ENCODE results near the gene VAV1.
A peak's percentile ranks its signal among the peaks of the same experiment; 100 is the strongest.
"Not testable (repeated sequence)": the region's sequence is repeated elsewhere in the genome, so short reads cannot be mapped to it uniquely, and the experiment has no call there.

Gene VAV1

DNA sequence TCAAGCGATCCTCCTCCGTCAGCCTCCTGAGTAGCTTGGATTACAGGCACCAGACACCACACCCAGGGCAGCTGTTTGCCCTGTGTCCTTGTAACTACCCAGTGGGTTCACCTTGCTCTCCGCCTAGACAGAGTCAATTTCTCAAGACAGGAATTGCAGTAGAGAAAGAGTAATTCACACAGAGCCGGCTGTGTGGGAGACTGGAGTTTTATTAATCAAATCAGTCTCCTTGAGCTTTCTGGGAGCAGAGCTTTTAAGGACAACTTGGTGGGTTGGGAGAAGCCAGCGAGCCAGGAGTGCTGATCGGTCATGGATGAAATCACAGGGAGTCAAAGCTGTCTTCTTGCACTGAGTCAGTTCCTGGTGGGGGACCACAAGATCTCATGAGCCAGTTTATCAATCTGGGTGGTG, 94.2 kb downstream of the VAV1 start:
- Histone ChIP-seq H3K9ac (ENCODE audit: low read length) (no peak overlapping the region), H3K4me3 (ENCODE audit: low read length) (no peak overlapping the region)
- DNase-seq (ENCODE audit: low read depth), result no peak

DNA sequence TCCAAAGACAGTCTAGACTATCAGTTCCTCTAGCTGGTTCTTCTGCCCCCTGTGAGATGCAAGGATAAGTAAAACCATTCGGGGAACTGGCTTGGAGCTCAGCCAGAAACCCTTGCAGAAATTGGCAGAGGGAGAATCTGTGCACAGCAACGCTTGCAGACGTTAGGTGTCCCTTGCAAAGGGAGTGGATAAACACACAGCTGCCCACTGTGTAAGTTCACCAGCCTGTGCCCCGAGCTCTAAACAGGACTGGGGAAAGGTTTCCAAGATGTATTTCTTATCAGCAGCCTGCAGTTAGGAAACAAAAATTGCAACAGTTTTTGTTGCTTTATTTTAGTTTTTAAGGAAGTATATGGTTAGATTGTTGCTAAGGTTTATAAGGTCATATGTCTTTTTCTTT, 95.8 kb downstream of the VAV1 start:
- H3K9ac ChIP-seq (ENCODE audit: low read length), result no peak overlapping the region
- no peaks in the 10 kb centered on the region for H3K36me3 ChIP-seq (ENCODE audit: control insufficient read depth, insufficient read depth, low read length, severe bottlenecking)
- H3K9me3 ChIP-seq (ENCODE audit: control insufficient read depth, low read length), result no peaks in the 10 kb centered on the region
- peak; percentile 3 for DNase-seq (ENCODE audit: low read depth)
- H3K4me1 ChIP-seq (ENCODE audit: control insufficient read depth, insufficient read depth, low read length), result peaks cover 8% of the 10 kb centered on the region
- H3K4me3 ChIP-seq (ENCODE audit: low read length), result no peak overlapping the region
- H3K27me3 ChIP-seq (replicated peaks; ENCODE audit: control insufficient read depth, insufficient read depth, low read length), result peaks cover 6% of the 10 kb centered on the region

More for the DNA sequence above, 94.2 kb downstream of the VAV1 start:
- Histone ChIP-seq H3K36me3 (ENCODE audit: control insufficient read depth, insufficient read depth, low read length, severe bottlenecking) (no peaks in the 10 kb centered on the region), H3K27me3 (replicated peaks; ENCODE audit: control insufficient read depth, insufficient read depth, low read length) (peaks cover 6% of the 10 kb centered on the region), H3K4me1 (ENCODE audit: control insufficient read depth, insufficient read depth, low read length) (peaks cover 8% of the 10 kb centered on the region), H3K9me3 (ENCODE audit: control insufficient read depth, low read length) (no peaks in the 10 kb centered on the region)

DNA sequence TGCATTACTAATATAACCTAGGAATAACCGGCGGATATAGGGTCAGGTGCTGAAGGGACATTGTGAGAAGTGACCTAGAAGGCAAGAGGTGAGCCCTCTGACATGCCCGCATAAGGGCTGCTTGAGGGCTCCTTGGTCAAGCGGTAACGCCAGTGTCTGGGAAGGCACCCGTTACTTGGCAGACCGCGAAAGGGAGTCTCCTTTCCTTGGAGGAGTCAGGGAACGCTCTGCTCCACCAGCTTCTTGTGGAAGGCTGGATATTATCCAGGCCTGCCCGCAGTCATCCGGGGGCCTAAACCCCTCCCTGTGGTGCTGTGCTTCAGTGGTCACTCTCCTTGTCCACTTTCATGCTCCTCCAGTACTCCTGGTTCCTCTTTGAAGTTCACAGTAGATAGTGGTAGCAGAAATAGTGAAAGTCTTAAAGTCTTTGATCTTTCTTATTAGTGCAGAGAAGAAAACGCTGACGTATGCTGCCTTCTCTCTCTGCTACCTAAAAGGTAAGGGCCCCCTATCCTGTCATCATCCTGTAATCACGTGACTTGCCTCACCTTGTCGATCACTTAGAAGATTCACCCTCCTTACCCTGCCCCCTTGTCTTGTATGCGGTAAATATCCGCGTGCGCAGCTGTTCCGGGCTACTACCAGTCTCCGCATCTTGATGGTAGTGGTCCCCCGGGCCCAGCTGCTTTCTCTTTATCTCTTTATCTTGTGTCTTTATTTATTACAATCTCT, 96.8 kb downstream of the VAV1 start:
- H3K36me3 ChIP-seq (ENCODE audit: control insufficient read depth, insufficient read depth, low read length, severe bottlenecking); DNase-seq (ENCODE audit: low read depth); H3K9ac ChIP-seq (ENCODE audit: low read length); H3K27me3 ChIP-seq (replicated peaks; ENCODE audit: control insufficient read depth, insufficient read depth, low read length); H3K4me3 ChIP-seq (ENCODE audit: low read length); H3K4me1 ChIP-seq (ENCODE audit: control insufficient read depth, insufficient read depth, low read length); H3K9me3 ChIP-seq (ENCODE audit: control insufficient read depth, low read length): not testable (repeated sequence)

- Histone ChIP-seq H3K9ac (ENCODE audit: low read length) (no peak overlapping the region), H3K4me3 (ENCODE audit: low read length) (no peak overlapping the region), H3K27me3 (replicated peaks; ENCODE audit: control insufficient read depth, insufficient read depth, low read length) (peaks cover 14% of the 10 kb centered on the region), H3K9me3 (ENCODE audit: control insufficient read depth, low read length) (peaks cover under 1% of the 10 kb centered on the region), H3K4me1 (ENCODE audit: control insufficient read depth, insufficient read depth, low read length) (no peaks in the 10 kb centered on the region), H3K36me3 (ENCODE audit: control insufficient read depth, insufficient read depth, low read length, severe bottlenecking) (no peaks in the 10 kb centered on the region)
- no peak for DNase-seq (ENCODE audit: low read depth)
These were observed 101.4 kb downstream of the VAV1 start for GRCh38 chr19:6873708-6874431.

DNA sequence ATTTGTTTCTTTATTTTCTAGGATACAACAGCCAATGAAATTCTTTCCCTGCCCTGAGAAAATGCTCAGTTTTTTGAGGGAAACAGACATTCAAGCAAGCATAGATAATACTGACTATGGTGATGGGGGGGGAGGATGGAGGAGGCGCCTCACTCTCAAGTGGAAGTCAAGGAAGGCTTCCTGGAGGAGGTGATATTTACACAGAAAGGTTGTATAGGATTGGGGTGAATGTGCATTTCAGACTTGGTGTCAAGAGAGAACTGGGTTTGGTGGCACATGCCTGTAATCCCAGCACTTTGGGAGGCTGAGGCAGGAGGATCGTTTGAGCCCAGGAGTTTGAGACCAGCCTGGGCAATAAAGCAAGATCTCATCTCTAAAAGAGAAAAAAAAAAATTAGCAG, 102.7 kb downstream of the VAV1 start:
- Histone ChIP-seq H3K9ac (ENCODE audit: low read length) (no peak overlapping the region), H3K4me1 (ENCODE audit: control insufficient read depth, insufficient read depth, low read length) (no peaks in the 10 kb centered on the region), H3K36me3 (ENCODE audit: control insufficient read depth, insufficient read depth, low read length, severe bottlenecking) (no peaks in the 10 kb centered on the region), H3K9me3 (ENCODE audit: control insufficient read depth, low read length) (peaks cover 8% of the 10 kb centered on the region), H3K27me3 (replicated peaks; ENCODE audit: control insufficient read depth, insufficient read depth, low read length) (peaks cover 14% of the 10 kb centered on the region), H3K4me3 (ENCODE audit: low read length) (no peak overlapping the region)
- no peak for DNase-seq (ENCODE audit: low read depth)

DNA sequence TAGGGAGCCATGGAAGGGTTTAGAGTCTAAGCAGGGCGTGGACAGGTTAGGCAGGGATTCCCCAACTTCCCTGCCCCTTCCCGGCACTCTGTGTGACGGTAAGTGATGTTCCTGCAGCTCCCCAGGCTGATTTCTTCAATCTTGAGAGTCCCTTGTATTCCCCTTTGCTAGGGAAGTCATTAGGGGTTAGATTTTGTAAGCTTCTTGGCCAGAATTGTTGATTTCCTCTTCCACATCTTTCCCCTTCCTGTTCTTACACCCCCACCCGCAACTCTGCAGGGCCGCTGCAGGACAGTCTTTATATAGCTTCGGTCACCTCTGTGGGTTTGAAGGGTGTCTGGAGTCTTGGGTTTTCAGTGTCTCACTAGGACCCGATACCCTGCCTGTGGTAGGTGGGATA, 104.2 kb downstream of the VAV1 start:
- H3K9ac ChIP-seq (ENCODE audit: low read length), result no peak overlapping the region
- DNase-seq (ENCODE audit: low read depth), result no peak
- peaks cover 14% of the 10 kb centered on the region for H3K27me3 ChIP-seq (replicated peaks; ENCODE audit: control insufficient read depth, insufficient read depth, low read length)
- no peaks in the 10 kb centered on the region for H3K36me3 ChIP-seq (ENCODE audit: control insufficient read depth, insufficient read depth, low read length, severe bottlenecking)
- peaks cover 8% of the 10 kb centered on the region for H3K9me3 ChIP-seq (ENCODE audit: control insufficient read depth, low read length)
- H3K4me3 ChIP-seq (ENCODE audit: low read length), result no peak overlapping the region
- no peaks in the 10 kb centered on the region for H3K4me1 ChIP-seq (ENCODE audit: control insufficient read depth, insufficient read depth, low read length)

GRCh38 chr19:6877766-6878165, 105.3 kb downstream of the VAV1 start:
- no peaks in the 10 kb centered on the region for H3K4me1 ChIP-seq (ENCODE audit: control insufficient read depth, insufficient read depth, low read length)
- peaks cover 20% of the 10 kb centered on the region for H3K27me3 ChIP-seq (replicated peaks; ENCODE audit: control insufficient read depth, insufficient read depth, low read length)
- H3K36me3 ChIP-seq (ENCODE audit: control insufficient read depth, insufficient read depth, low read length, severe bottlenecking), result no peaks in the 10 kb centered on the region
- peaks cover 8% of the 10 kb centered on the region for H3K9me3 ChIP-seq (ENCODE audit: control insufficient read depth, low read length)
- no peak overlapping the region for H3K4me3 ChIP-seq (ENCODE audit: low read length)
- no peak for DNase-seq (ENCODE audit: low read depth)
- no peak overlapping the region for H3K9ac ChIP-seq (ENCODE audit: low read length)

- no peak overlapping the region for H3K9ac ChIP-seq (ENCODE audit: low read length)
- peaks cover 16% of the 10 kb centered on the region for H3K9me3 ChIP-seq (ENCODE audit: control insufficient read depth, low read length)
- no peaks in the 10 kb centered on the region for H3K36me3 ChIP-seq (ENCODE audit: control insufficient read depth, insufficient read depth, low read length, severe bottlenecking)
- no peaks in the 10 kb centered on the region for H3K4me1 ChIP-seq (ENCODE audit: control insufficient read depth, insufficient read depth, low read length)
- no peak overlapping the region for H3K4me3 ChIP-seq (ENCODE audit: low read length)
- H3K27me3 ChIP-seq (replicated peaks; ENCODE audit: control insufficient read depth, insufficient read depth, low read length), result peaks cover 5% of the 10 kb centered on the region
- DNase-seq (ENCODE audit: low read depth), result no peak
These were observed 113.9 kb downstream of the VAV1 start for GRCh38 chr19:6886277-6886897.

DNA sequence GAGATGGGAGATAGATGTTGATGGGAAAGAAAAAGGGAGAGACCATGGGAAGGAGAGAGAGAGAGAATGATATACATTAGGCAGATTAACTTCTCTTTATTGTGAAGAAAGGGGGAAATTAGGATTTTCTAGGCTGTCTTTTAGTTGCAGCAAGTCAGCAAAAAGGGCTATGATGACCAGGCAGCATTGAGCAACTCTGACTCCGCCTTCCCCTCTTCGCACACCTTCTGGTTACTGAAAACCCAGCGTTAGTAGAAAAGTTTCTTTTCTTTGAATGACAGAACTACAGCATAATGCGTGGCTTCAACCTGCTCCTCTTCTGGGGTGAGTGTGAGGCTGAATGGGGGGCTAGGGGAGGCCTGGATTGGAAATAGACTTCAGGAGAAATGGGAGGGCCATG, 114.8 kb downstream of the VAV1 start, which contains the start of gene ADGRE1:
Gene ADGRE1 (plus strand): TSS at position 264 of the 400 bp plus-strand sequence. CDS start 30 bp downstream, at position 294.
- H3K27me3 ChIP-seq (replicated peaks; ENCODE audit: control insufficient read depth, insufficient read depth, low read length), result peaks cover 4% of the 10 kb centered on the region
- no peaks in the 10 kb centered on the region for H3K36me3 ChIP-seq (ENCODE audit: control insufficient read depth, insufficient read depth, low read length, severe bottlenecking)
- H3K9ac ChIP-seq (ENCODE audit: low read length), result no peak within 1 kb of the TSS
- peaks cover 16% of the 10 kb centered on the region for H3K9me3 ChIP-seq (ENCODE audit: control insufficient read depth, low read length)
- no peaks in the 10 kb centered on the region for H3K4me1 ChIP-seq (ENCODE audit: control insufficient read depth, insufficient read depth, low read length)
- no peak for DNase-seq (ENCODE audit: low read depth)
- H3K4me3 ChIP-seq (ENCODE audit: low read length), result no peak within 1 kb of the TSS

- H3K4me3 ChIP-seq (ENCODE audit: low read length), result no peak overlapping the region
- H3K9ac ChIP-seq (ENCODE audit: low read length), result no peak overlapping the region
- DNase-seq (ENCODE audit: low read depth), result no peak
- H3K4me1 ChIP-seq (ENCODE audit: control insufficient read depth, insufficient read depth, low read length), result no peaks in the 10 kb centered on the region
- peaks cover 16% of the 10 kb centered on the region for H3K9me3 ChIP-seq (ENCODE audit: control insufficient read depth, low read length)
- H3K36me3 ChIP-seq (ENCODE audit: control insufficient read depth, insufficient read depth, low read length, severe bottlenecking), result no peaks in the 10 kb centered on the region
- no peaks in the 10 kb centered on the region for H3K27me3 ChIP-seq (replicated peaks; ENCODE audit: control insufficient read depth, insufficient read depth, low read length)
These were observed 116.5 kb downstream of the VAV1 start for GRCh38 chr19:6888967-6889366.

GRCh38 chr19:6890401-6890913, 117.9 kb downstream of the VAV1 start:
- Histone ChIP-seq H3K9ac (ENCODE audit: low read length) (no peak overlapping the region), H3K36me3 (ENCODE audit: control insufficient read depth, insufficient read depth, low read length, severe bottlenecking) (no peaks in the 10 kb centered on the region), H3K4me1 (ENCODE audit: control insufficient read depth, insufficient read depth, low read length) (no peaks in the 10 kb centered on the region), H3K27me3 (replicated peaks; ENCODE audit: control insufficient read depth, insufficient read depth, low read length) (no peaks in the 10 kb centered on the region), H3K9me3 (ENCODE audit: control insufficient read depth, low read length) (peaks cover 25% of the 10 kb centered on the region), H3K4me3 (ENCODE audit: low read length) (no peak overlapping the region)
- no peak for DNase-seq (ENCODE audit: low read depth)
